ENCODE data around the gene VPS45.

DNA sequence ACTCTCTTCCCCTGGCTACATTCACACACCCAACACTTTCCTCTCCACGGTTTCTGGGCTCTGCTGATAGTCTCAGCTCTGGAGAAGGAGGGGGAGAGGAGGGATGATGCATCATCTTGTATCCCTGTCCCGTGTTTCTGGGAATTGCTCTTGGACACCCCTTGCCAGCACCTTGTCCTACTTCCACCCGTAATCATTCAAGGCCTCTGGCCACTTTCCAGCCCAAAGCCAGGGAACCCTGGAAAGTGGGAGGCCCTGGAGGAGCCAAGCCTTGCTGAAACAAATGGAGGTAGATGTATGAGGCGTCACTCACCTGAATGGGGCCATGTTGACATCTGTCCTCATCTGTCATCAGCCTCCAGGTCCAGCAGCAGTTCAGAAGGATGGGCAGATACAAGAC is 86.6 kb downstream of the VPS45 start:
- TF ChIP-seq POLR2A (IDR thresholded peaks at IDR 0.05) (no peak), CTCF (IDR thresholded peaks at IDR 0.05 in 8 of 11, conservative IDR thresholded peaks at IDR 0.05 in 3 of 11) (no peak)
